GM21381 (cell line): ENCODE measurements around the gene ENTPD8.
A peak's percentile ranks its signal among the peaks of the same experiment; 100 is the strongest.
"Not testable (repeated sequence)": the region's sequence is repeated elsewhere in the genome, so short reads cannot be mapped to it uniquely, and the experiment has no call there.

Experiments
- ATAC-seq: cut with Tn5 transposase; IDR thresholded peaks from one replicate; pipeline ENCODE4 v1.9.1; 2021; ENCODE audit warnings: mild to moderate bottlenecking, moderate library complexity; ENCODE audit not compliant: unreplicated experiment

Gene ENTPD8

GRCh38 chr9:137477778-137478612 lies 36.8 kb upstream of the ENTPD8 start:
- ATAC-seq, result no peak

- ATAC-seq, result no peak
These were observed 35.7 kb upstream of the ENTPD8 start for GRCh38 chr9:137476856-137477255.

GRCh38 chr9:137475666-137476065 lies 34.5 kb upstream of the ENTPD8 start:
- no peak for ATAC-seq

GRCh38 chr9:137474271-137474670 lies 33.1 kb upstream of the ENTPD8 start:
- no peak for ATAC-seq

- no peak for ATAC-seq
These were observed 29.6 kb upstream of the ENTPD8 start for GRCh38 chr9:137470785-137471184.

- ATAC-seq, result no peak
These were observed 26.7 kb upstream of the ENTPD8 start for GRCh38 chr9:137467896-137468295.

- ATAC-seq, result no peak
These were observed 26.0 kb upstream of the ENTPD8 start for GRCh38 chr9:137467161-137467581.

- ATAC-seq, result not testable (repeated sequence)
These were observed 25.4 kb upstream of the ENTPD8 start for GRCh38 chr9:137466389-137467085.

- no peak for ATAC-seq
These were observed 24.7 kb upstream of the ENTPD8 start for GRCh38 chr9:137465720-137466388.

GRCh38 chr9:137465000-137465719 lies 24.0 kb upstream of the ENTPD8 start:
- no peak for ATAC-seq

- ATAC-seq, result no peak
These were observed 23.3 kb upstream of the ENTPD8 start for GRCh38 chr9:137464291-137464999.

- ATAC-seq, result no peak
These were observed 22.8 kb upstream of the ENTPD8 start for GRCh38 chr9:137463931-137464290.

- ATAC-seq, result no peak
These were observed 22.1 kb upstream of the ENTPD8 start for GRCh38 chr9:137462986-137463930.

GRCh38 chr9:137462396-137462985 lies 21.3 kb upstream of the ENTPD8 start:
- no peak for ATAC-seq

GRCh38 chr9:137461663-137462395 lies 20.7 kb upstream of the ENTPD8 start:
- ATAC-seq, result peak; percentile 35

GRCh38 chr9:137461316-137461662 lies 20.1 kb upstream of the ENTPD8 start:
- ATAC-seq, result no peak

- no peak for ATAC-seq
These were observed 19.5 kb upstream of the ENTPD8 start for GRCh38 chr9:137460363-137461315.
